ENCODE results near the gene ACTMAP.

GRCh38 chr19:40692212-40692551, 58.1 kb downstream of the ACTMAP start:
- TF ChIP-seq, protein P1, sequence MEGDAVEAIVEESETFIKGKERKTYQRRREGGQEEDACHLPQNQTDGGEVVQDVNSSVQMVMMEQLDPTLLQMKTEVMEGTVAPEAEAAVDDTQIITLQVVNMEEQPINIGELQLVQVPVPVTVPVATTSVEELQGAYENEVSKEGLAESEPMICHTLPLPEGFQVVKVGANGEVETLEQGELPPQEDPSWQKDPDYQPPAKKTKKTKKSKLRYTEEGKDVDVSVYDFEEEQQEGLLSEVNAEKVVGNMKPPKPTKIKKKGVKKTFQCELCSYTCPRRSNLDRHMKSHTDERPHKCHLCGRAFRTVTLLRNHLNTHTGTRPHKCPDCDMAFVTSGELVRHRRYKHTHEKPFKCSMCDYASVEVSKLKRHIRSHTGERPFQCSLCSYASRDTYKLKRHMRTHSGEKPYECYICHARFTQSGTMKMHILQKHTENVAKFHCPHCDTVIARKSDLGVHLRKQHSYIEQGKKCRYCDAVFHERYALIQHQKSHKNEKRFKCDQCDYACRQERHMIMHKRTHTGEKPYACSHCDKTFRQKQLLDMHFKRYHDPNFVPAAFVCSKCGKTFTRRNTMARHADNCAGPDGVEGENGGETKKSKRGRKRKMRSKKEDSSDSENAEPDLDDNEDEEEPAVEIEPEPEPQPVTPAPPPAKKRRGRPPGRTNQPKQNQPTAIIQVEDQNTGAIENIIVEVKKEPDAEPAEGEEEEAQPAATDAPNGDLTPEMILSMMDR (conservative IDR thresholded peaks at IDR 0.05; ENCODE audit: low read length), result no peak
- no peak for TF ChIP-seq EZH2phosphoT487 (IDR thresholded peaks at IDR 0.05; ENCODE audit: borderline replicate concordance, low read depth, low read length)

All from OCI-LY7 (cell line).